ENCODE results near the gene MTHFD1L. TPM values are rescaled to one million over a fixed set of nuclear protein-coding genes. Genes with fewer than 3 reads are reported as not detected.
A peak's percentile ranks its signal among the peaks of the same experiment; 100 is the strongest.

Gene MTHFD1L
- polyA plus RNA-seq, 2 of the 4 experiments (the other 2 are of a cell fraction) = 27.2 to 63.2 TPM

GRCh38 chr6:150894935-150895552 lies 29.5 kb downstream of the MTHFD1L start:
- CTCF ChIA-PET = interaction anchor here (1.3 to 8.3 kb wide), 5 partner anchors 77 to 440 kb away, joined by 3 to 90 read pairs (median 9); no protein-coding TSS in a partner anchor
- peak; percentile 36 to 55; a peak in 4 of 6 replicates for ATAC-seq
- FAIRE-seq = no peak

GRCh38 chr6:150895928-150896632 lies 30.6 kb downstream of the MTHFD1L start:
- ATAC-seq (no peak), FAIRE-seq (no peak)
- CTCF ChIA-PET = interaction anchor here (0.8 to 2.4 kb wide), 5 partner anchors 14 to 438 kb away, joined by 3 to 9 read pairs (median 3); no protein-coding TSS in a partner anchor
- TF ChIP-seq MAZ (IDR thresholded peaks at IDR 0.05; ENCODE audit: borderline replicate concordance, low read depth, low read length) = no peak
- no peak for TF ChIP-seq CEBPB (IDR thresholded peaks at IDR 0.05)
- no peak for TF ChIP-seq SREBF2 (IDR thresholded peaks at IDR 0.05)
- no peak for TF ChIP-seq JUN (IDR thresholded peaks at IDR 0.05)
- TF ChIP-seq PBX3 (IDR thresholded peaks at IDR 0.05) = no peak
- no peak for TF ChIP-seq RCOR1 (IDR thresholded peaks at IDR 0.05; ENCODE audit: low read depth, low read length)
- TF ChIP-seq HOXB5 (CRISPR knock-in tag; IDR thresholded peaks at IDR 0.05) = no peak
- TF ChIP-seq HMGXB4 (CRISPR knock-in tag; IDR thresholded peaks at IDR 0.05; ENCODE audit: borderline replicate concordance) = no peak
- no peak for TF ChIP-seq CBX2 (IDR thresholded peaks at IDR 0.05; ENCODE audit: borderline replicate concordance, low read depth)
- TF ChIP-seq ESRRA (IDR thresholded peaks at IDR 0.05; ENCODE audit: borderline replicate concordance, low read length) = no peak
- no peak for TF ChIP-seq REST (IDR thresholded peaks at IDR 0.05)
- TF ChIP-seq BHLHE40 (IDR thresholded peaks at IDR 0.05; ENCODE audit: low read depth, low read length) = no peak

More at GRCh38 chr6:150894935-150895552, 29.5 kb downstream of the MTHFD1L start:
- POLR2A ChIA-PET = interaction anchor here (0.6 kb wide), 1 partner anchor 16 kb away, joined by 4 read pairs; no protein-coding TSS in a partner anchor
- DNase-seq (ENCODE audit: low read depth in 1 of 2, low spot score in 1 of 2) = peak in 1 of 2 experiments; percentile 42
- H3K4me1 ChIP-seq = peaks cover 35% of the 10 kb centered on the region
- peak overlapping the region; percentile 57 for H3K4me2 ChIP-seq
- peak overlapping the region; percentile 32 to 77; a peak in 5 of 6 replicates for H3K27ac ChIP-seq
- WGBS (ENCODE audit: missing lambda C conversion rate) = 37% methylated on average over 11 of the region's 12 CpGs
- TF ChIP-seq PHF8 (IDR thresholded peaks at IDR 0.05; ENCODE audit: borderline replicate concordance, low read depth) (no peak), CTCF (IDR thresholded peaks at IDR 0.05) (no peak), PBX3 (IDR thresholded peaks at IDR 0.05) (no peak), RCOR1 (IDR thresholded peaks at IDR 0.05; ENCODE audit: low read depth, low read length) (no peak), HOXB13 (CRISPR knock-in tag; IDR thresholded peaks at IDR 0.05; ENCODE audit: low read depth) (no peak), USF2 (IDR thresholded peaks at IDR 0.05) (no peak), HOXA7 (CRISPR knock-in tag; IDR thresholded peaks at IDR 0.05) (no peak)
- H3K4me3 ChIP-seq = no peak overlapping the region
- no peaks in the 10 kb centered on the region for H3K9me3 ChIP-seq

More at GRCh38 chr6:150895928-150896632, 30.6 kb downstream of the MTHFD1L start:
- DNase-seq (ENCODE audit: low read depth in 1 of 2, low spot score in 1 of 2) = no peak
- Histone ChIP-seq H3K9me3 (no peaks in the 10 kb centered on the region), H3K4me1 (peaks cover 35% of the 10 kb centered on the region), H3K4me3 (no peak overlapping the region), H3K27ac (peak overlapping the region in 1 of 2 experiments; percentile 45; a peak in 2 of 6 replicates), H3K4me2 (no peak overlapping the region)
- POLR2A ChIA-PET = interaction anchor here (0.6 kb wide), 1 partner anchor 17 kb away, joined by 4 read pairs; no protein-coding TSS in a partner anchor
- WGBS (ENCODE audit: missing lambda C conversion rate) = 75% methylated on average over 4 of the region's 4 CpGs
